Natural killer cell treated with Interleukin-12 subunit alpha and Interleukin-12 subunit beta and Interleukin-15 and Interleukin-18, amount 100 ng/mL, for 72 hours (primary cell): Measurements from ENCODE around the gene RIMBP2. TPM values are rescaled to one million over a fixed set of nuclear protein-coding genes. Genes with fewer than 3 reads are reported as not detected.
"Not testable (repeated sequence)": the region's sequence is repeated elsewhere in the genome, so short reads cannot be mapped to it uniquely, and the experiment has no call there.

Source experiments
- ATAC-seq, 2 donors: fragments of 150-1000 bp; cut with Tn5 transposase in 1 of 2; sonication (Bioruptor Pico), chemical (Tn5 transposase) in 1 of 2; 2 replicates each; pipeline ENCODE4 v1.10.0; 2021
- DNase-seq: peaks from one replicate; pipeline ENCODE4 v3.0.0; 2022; ENCODE audit warnings: low spot score
- H3K27ac Mint-ChIP-seq, 2 donors: 1 replicate in 1 of 2; 2 replicates in 1 of 2; pipeline ENCODE4 v1.8.0; 2022; ENCODE audit warnings: mixed read lengths in 2 of 2, mild to moderate bottlenecking in 1 of 2, moderate library complexity in 1 of 2
- H3K27me3 Mint-ChIP-seq, 2 donors: 1 replicate in 1 of 2; 2 replicates in 1 of 2; pipeline ENCODE4 v1.8.0; 2022; ENCODE audit warnings: mixed read lengths in 2 of 2
- H3K36me3 Mint-ChIP-seq: one replicate; pipeline ENCODE4 v1.8.0; 2022; ENCODE audit warnings: mixed read lengths
- H3K4me1 Mint-ChIP-seq, 2 donors: 1 replicate in 1 of 2; 2 replicates in 1 of 2; pipeline ENCODE4 v1.8.0; 2022; ENCODE audit warnings: low read depth in 2 of 2, mixed read lengths in 2 of 2, mild to moderate bottlenecking in 1 of 2
- H3K4me3 Mint-ChIP-seq: one replicate; pipeline ENCODE4 v1.8.0; 2022; ENCODE audit warnings: mixed read lengths
- H3K9me3 Mint-ChIP-seq: 2 replicates; pipeline ENCODE4 v1.8.0; 2022; ENCODE audit warnings: mixed read lengths
- total RNA-seq, 2 donors: library from RNA; stranded (reverse); gene quantifications; one replicate each; pipeline ENCODE4 v1.2.3, GENCODE V29; 2022

RIMBP2 gene
- total RNA-seq, 2 donors from 2014 or later: not detected

- H3K4me1 Mint-ChIP-seq, H3K4me3 Mint-ChIP-seq, ATAC-seq, H3K9me3 Mint-ChIP-seq, H3K27ac Mint-ChIP-seq, H3K27me3 Mint-ChIP-seq, H3K36me3 Mint-ChIP-seq, DNase-seq: not testable (repeated sequence)
Observed at GRCh38 chr12:130584475-130584874, 131.6 kb downstream of the RIMBP2 start.

- Mint-ChIP-seq H3K27ac (no peak overlapping the region), H3K9me3 (peaks cover 3% of the 10 kb centered on the region), H3K36me3 (no peaks in the 10 kb centered on the region), H3K4me3 (no peak overlapping the region), H3K27me3 (peaks cover 7 to 8% of the 10 kb centered on the region in 2 donors), H3K4me1 (no peaks in the 10 kb centered on the region)
- no peak for DNase-seq
- no peak for ATAC-seq
Observed at GRCh38 chr12:130583800-130584199, 132.3 kb downstream of the RIMBP2 start.

GRCh38 chr12:130583317-130583716 lies 132.8 kb downstream of the RIMBP2 start:
- no peak for DNase-seq
- H3K27ac Mint-ChIP-seq: no peak overlapping the region
- H3K4me1 Mint-ChIP-seq: no peaks in the 10 kb centered on the region
- no peak overlapping the region for H3K4me3 Mint-ChIP-seq
- no peak for ATAC-seq
- H3K36me3 Mint-ChIP-seq: no peaks in the 10 kb centered on the region
- H3K27me3 Mint-ChIP-seq: peaks cover 6% of the 10 kb centered on the region in 2 donors
- peaks cover 3% of the 10 kb centered on the region for H3K9me3 Mint-ChIP-seq

- no peaks in the 10 kb centered on the region for H3K4me1 Mint-ChIP-seq
- DNase-seq: no peak
- no peaks in the 10 kb centered on the region for H3K9me3 Mint-ChIP-seq
- no peak for ATAC-seq
- no peak overlapping the region for H3K4me3 Mint-ChIP-seq
- H3K27ac Mint-ChIP-seq: no peak overlapping the region
- peaks cover 0 to 2% of the 10 kb centered on the region in 2 donors for H3K27me3 Mint-ChIP-seq
- H3K36me3 Mint-ChIP-seq: no peaks in the 10 kb centered on the region
Observed at GRCh38 chr12:130582286-130582685, 133.8 kb downstream of the RIMBP2 start.

GRCh38 chr12:130581782-130582181 lies 134.3 kb downstream of the RIMBP2 start:
- no peak overlapping the region for H3K27ac Mint-ChIP-seq
- DNase-seq (no peak), ATAC-seq (no peak)
- H3K27me3 Mint-ChIP-seq: peaks cover 0 to 2% of the 10 kb centered on the region in 2 donors
- no peaks in the 10 kb centered on the region for H3K9me3 Mint-ChIP-seq
- no peak overlapping the region for H3K4me3 Mint-ChIP-seq
- H3K4me1 Mint-ChIP-seq: no peaks in the 10 kb centered on the region
- no peaks in the 10 kb centered on the region for H3K36me3 Mint-ChIP-seq

- H3K9me3 Mint-ChIP-seq: no peaks in the 10 kb centered on the region
- H3K27me3 Mint-ChIP-seq: peaks cover 0 to 2% of the 10 kb centered on the region in 2 donors
- no peak overlapping the region for H3K4me3 Mint-ChIP-seq
- H3K4me1 Mint-ChIP-seq: no peaks in the 10 kb centered on the region
- ATAC-seq (no peak), DNase-seq (no peak)
- no peaks in the 10 kb centered on the region for H3K36me3 Mint-ChIP-seq
- no peak overlapping the region for H3K27ac Mint-ChIP-seq
Observed at GRCh38 chr12:130579231-130579630, 136.9 kb downstream of the RIMBP2 start.

GRCh38 chr12:130577351-130577750 lies 138.7 kb downstream of the RIMBP2 start:
- Mint-ChIP-seq H3K9me3 (no peaks in the 10 kb centered on the region), H3K27me3 (peaks cover 0 to 2% of the 10 kb centered on the region in 2 donors), H3K4me1 (no peaks in the 10 kb centered on the region), H3K27ac (no peak overlapping the region), H3K4me3 (no peak overlapping the region), H3K36me3 (no peaks in the 10 kb centered on the region)
- DNase-seq (no peak), ATAC-seq (no peak)

GRCh38 chr12:130576371-130576816 lies 139.7 kb downstream of the RIMBP2 start:
- ATAC-seq (no peak), DNase-seq (no peak)
- Mint-ChIP-seq H3K9me3 (no peaks in the 10 kb centered on the region), H3K27ac (no peak overlapping the region), H3K4me1 (no peaks in the 10 kb centered on the region), H3K36me3 (no peaks in the 10 kb centered on the region), H3K4me3 (no peak overlapping the region), H3K27me3 (peaks cover 0 to 2% of the 10 kb centered on the region in 2 donors)

GRCh38 chr12:130574402-130574801 lies 141.7 kb downstream of the RIMBP2 start:
- no peak overlapping the region for H3K27ac Mint-ChIP-seq
- no peaks in the 10 kb centered on the region for H3K36me3 Mint-ChIP-seq
- H3K27me3 Mint-ChIP-seq: no peaks in the 10 kb centered on the region
- no peaks in the 10 kb centered on the region for H3K4me1 Mint-ChIP-seq
- no peak overlapping the region for H3K4me3 Mint-ChIP-seq
- ATAC-seq (no peak), DNase-seq (no peak)
- no peaks in the 10 kb centered on the region for H3K9me3 Mint-ChIP-seq

GRCh38 chr12:130573766-130574165 lies 142.3 kb downstream of the RIMBP2 start:
- Mint-ChIP-seq H3K4me3 (no peak overlapping the region), H3K27me3 (no peaks in the 10 kb centered on the region), H3K36me3 (no peaks in the 10 kb centered on the region), H3K9me3 (no peaks in the 10 kb centered on the region), H3K4me1 (no peaks in the 10 kb centered on the region), H3K27ac (no peak overlapping the region)
- no peak for DNase-seq
- ATAC-seq: no peak

GRCh38 chr12:130573235-130573634 lies 142.9 kb downstream of the RIMBP2 start:
- Mint-ChIP-seq H3K36me3 (no peaks in the 10 kb centered on the region), H3K9me3 (no peaks in the 10 kb centered on the region), H3K27ac (no peak overlapping the region), H3K27me3 (no peaks in the 10 kb centered on the region), H3K4me3 (no peak overlapping the region), H3K4me1 (no peaks in the 10 kb centered on the region)
- no peak for ATAC-seq
- DNase-seq: no peak

- no peaks in the 10 kb centered on the region for H3K27me3 Mint-ChIP-seq
- H3K9me3 Mint-ChIP-seq: no peaks in the 10 kb centered on the region
- ATAC-seq (no peak), DNase-seq (no peak)
- no peaks in the 10 kb centered on the region for H3K4me1 Mint-ChIP-seq
- no peak overlapping the region for H3K27ac Mint-ChIP-seq
- no peak overlapping the region for H3K4me3 Mint-ChIP-seq
- no peaks in the 10 kb centered on the region for H3K36me3 Mint-ChIP-seq
Observed at GRCh38 chr12:130572553-130572952, 143.5 kb downstream of the RIMBP2 start.

GRCh38 chr12:130571734-130572133 lies 144.4 kb downstream of the RIMBP2 start:
- Mint-ChIP-seq H3K4me1 (no peaks in the 10 kb centered on the region), H3K4me3 (no peak overlapping the region), H3K27me3 (no peaks in the 10 kb centered on the region), H3K27ac (no peak overlapping the region), H3K36me3 (no peaks in the 10 kb centered on the region), H3K9me3 (no peaks in the 10 kb centered on the region)
- ATAC-seq (peak in 1 of 2 donors; percentile 37), DNase-seq (no peak)

- no peaks in the 10 kb centered on the region for H3K36me3 Mint-ChIP-seq
- no peak overlapping the region for H3K27ac Mint-ChIP-seq
- no peaks in the 10 kb centered on the region for H3K27me3 Mint-ChIP-seq
- DNase-seq (no peak), ATAC-seq (no peak)
- H3K4me3 Mint-ChIP-seq: no peak overlapping the region
- no peaks in the 10 kb centered on the region for H3K4me1 Mint-ChIP-seq
- no peaks in the 10 kb centered on the region for H3K9me3 Mint-ChIP-seq
Observed at GRCh38 chr12:130571089-130571488, 145.0 kb downstream of the RIMBP2 start.

- Mint-ChIP-seq H3K36me3 (no peaks in the 10 kb centered on the region), H3K27me3 (no peaks in the 10 kb centered on the region), H3K4me1 (no peaks in the 10 kb centered on the region), H3K4me3 (no peak overlapping the region), H3K9me3 (peaks cover 2% of the 10 kb centered on the region), H3K27ac (no peak overlapping the region)
- DNase-seq (no peak), ATAC-seq (no peak)
Observed at GRCh38 chr12:130569521-130569920, 146.6 kb downstream of the RIMBP2 start.
